Tibial nerve (tissue), 4 donors: ENCODE data around the gene PHLPP2. TPM values are rescaled to one million over a fixed set of nuclear protein-coding genes. Genes with fewer than 3 reads are reported as not detected.
A peak's percentile ranks its signal among the peaks of the same experiment; 100 is the strongest.

Source experiments
- DNase-seq, 2 donors: peaks; one replicate each; pipeline ENCODE4 v3.0.0-alpha.2; 2019; ENCODE audit warnings: low spot score in 2 of 2
- H3K27ac ChIP-seq, 4 donors: fragments of 200-600 bp; sonication (generic) in 3 of 4; one replicate each; pipeline ENCODE4 v1.5.1; 2017 to 2019; ENCODE audit warnings: mild to moderate bottlenecking in 1 of 4
- H3K27me3 ChIP-seq, 2 donors: fragments of 200-600 bp; sonication (generic) in 1 of 2; one replicate each; pipeline versions ENCODE4 v1.5.1 to v1.6.0; 2017 to 2019
- H3K36me3 ChIP-seq, 3 donors: fragments of 200-600 bp; sonication (generic); one replicate each; pipeline ENCODE4 v1.5.1; 2018 to 2019
- H3K4me1 ChIP-seq, 4 donors: fragments of 200-600 bp; sonication (generic) in 3 of 4; one replicate each; pipeline ENCODE4 v1.5.1; 2017 to 2019
- H3K4me3 ChIP-seq, 4 donors: fragments of 200-600 bp; sonication (generic) in 3 of 4; one replicate each; pipeline ENCODE4 v1.5.1; 2017 to 2019; ENCODE audit warnings: mild to moderate bottlenecking in 1 of 4, moderate library complexity in 1 of 4
- H3K9me3 ChIP-seq, 4 donors: fragments of 200-600 bp; sonication (generic) in 3 of 4; one replicate each; pipeline ENCODE4 v1.5.1; 2017 to 2019
- CTCF ChIP-seq, 5 experiments: fragments of 200-600 bp in 3 of 5; fragments of 450-650 bp in 2 of 5; sonication (generic) in 3 of 5; IDR thresholded peaks; one replicate each; pipeline ENCODE4 v1.5.1; 2016 to 2019; ENCODE audit warnings: antibody characterized with exemption in 5 of 5, mild to moderate bottlenecking in 3 of 5, moderate library complexity in 2 of 5
- EP300 ChIP-seq, 2 donors: sonication (generic); formaldehyde crosslinking; IDR thresholded peaks; one replicate each; pipeline ENCODE4 v1.6.1; 2017; ENCODE audit warnings: antibody characterized with exemption in 2 of 2, mild to moderate bottlenecking in 1 of 2
- POLR2A ChIP-seq, 2 donors: fragments of 450-650 bp; IDR thresholded peaks; one replicate each; pipeline ENCODE4 v1.6.1; 2017; ENCODE audit warnings: antibody characterized with exemption in 2 of 2, mild to moderate bottlenecking in 2 of 2, moderate library complexity in 2 of 2
- WGBS, 2 donors: methylation state at CpG; one replicate each; pipeline ENCODE4 v1.1.5; 2018; 5-methylcytosine and 5-hydroxymethylcytosine counted together
- total RNA-seq, 4 donors: library from RNA; depleted of rRNA; stranded (reverse); fragments of >200 nt; gene quantifications; one replicate each; pipeline ENCODE4 v1.1.0, GENCODE V29; 2016

The PHLPP2 gene
- total RNA-seq, 4 donors from 2014 or later, result 13.8 to 18.2 (median 16.2) TPM

- Histone ChIP-seq H3K4me3 (no peak overlapping the region), H3K4me1 (no peaks in the 10 kb centered on the region), H3K9me3 (no peaks in the 10 kb centered on the region), H3K27ac (no peak overlapping the region), H3K27me3 (no peaks in the 10 kb centered on the region), H3K36me3 (peaks cover 0 to 64% (median 3%) of the 10 kb centered on the region in 3 donors)
- DNase-seq, result no peak
- no peak for TF ChIP-seq POLR2A (IDR thresholded peaks at IDR 0.05)
- no peak for TF ChIP-seq CTCF (IDR thresholded peaks at IDR 0.05)
- TF ChIP-seq EP300 (IDR thresholded peaks at IDR 0.05), result no peak
- WGBS, 2 donors, result 85 to 94% methylated on average over 2 of the region's 2 CpGs
Measured at GRCh38 chr16:71648162-71648561, 76.3 kb downstream of the PHLPP2 start.

- Histone ChIP-seq H3K4me3 (no peak overlapping the region), H3K4me1 (no peaks in the 10 kb centered on the region), H3K27me3 (no peaks in the 10 kb centered on the region), H3K9me3 (no peaks in the 10 kb centered on the region), H3K36me3 (peaks cover 0 to 60% (median 3%) of the 10 kb centered on the region in 3 donors), H3K27ac (no peak overlapping the region)
- TF ChIP-seq POLR2A (IDR thresholded peaks at IDR 0.05) (no peak), EP300 (IDR thresholded peaks at IDR 0.05) (no peak), CTCF (IDR thresholded peaks at IDR 0.05) (no peak)
- DNase-seq, result no peak
- 79 to 81% methylated on average over 7 of the region's 7 CpGs for WGBS, 2 donors
Measured at GRCh38 chr16:71647391-71647790, 77.1 kb downstream of the PHLPP2 start.

DNA sequence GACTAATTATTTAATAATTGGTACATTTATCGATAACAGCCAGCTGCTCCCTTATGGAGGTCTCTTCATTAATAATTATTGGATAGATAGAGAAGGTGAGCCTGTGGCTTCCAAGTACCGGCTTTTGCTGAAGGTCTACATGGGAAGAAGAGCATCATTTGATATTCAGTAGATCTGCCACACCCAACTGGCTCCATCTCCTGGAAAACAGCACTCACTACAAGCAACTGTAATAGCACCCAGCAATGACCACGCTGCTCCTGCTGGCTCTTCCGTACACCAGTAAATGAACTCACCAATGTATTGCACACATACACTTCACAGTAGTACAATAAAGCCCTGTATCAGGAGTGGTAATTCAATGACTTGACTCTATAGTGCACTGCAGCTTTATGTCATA, 79.1 kb downstream of the PHLPP2 start:
- no peak for DNase-seq
- Histone ChIP-seq H3K4me1 (no peaks in the 10 kb centered on the region), H3K4me3 (no peak overlapping the region), H3K36me3 (peaks cover 0 to 56% (median 3%) of the 10 kb centered on the region in 3 donors), H3K9me3 (no peaks in the 10 kb centered on the region), H3K27me3 (no peaks in the 10 kb centered on the region), H3K27ac (no peak overlapping the region)
- no peak for TF ChIP-seq POLR2A (IDR thresholded peaks at IDR 0.05)
- peak in 3 of 5 experiments; percentile 14 to 23 (median 22) for TF ChIP-seq CTCF (IDR thresholded peaks at IDR 0.05)
- TF ChIP-seq EP300 (IDR thresholded peaks at IDR 0.05), result no peak
- WGBS, 2 donors, result 71 to 75% methylated on average over 4 of the region's 4 CpGs

DNA sequence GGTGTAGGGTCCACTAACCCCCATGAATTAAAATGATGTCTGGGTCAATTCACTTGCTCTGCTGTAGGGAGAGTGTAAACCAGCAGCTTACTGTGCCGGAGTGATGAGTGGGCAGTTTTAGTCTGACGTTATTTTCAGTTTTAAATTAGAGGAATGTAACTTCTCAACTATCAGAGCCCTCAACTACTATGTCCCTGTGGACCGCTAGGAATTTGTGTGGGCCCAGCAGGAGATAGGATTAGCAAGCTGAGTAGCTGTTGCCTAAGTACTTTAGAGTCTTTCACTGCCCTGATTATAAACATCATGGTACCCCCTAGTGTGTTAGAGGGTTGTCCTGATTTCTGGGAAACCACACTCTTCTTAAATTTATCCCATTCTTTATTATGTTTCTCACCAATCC, 87.1 kb downstream of the PHLPP2 start:
- Histone ChIP-seq H3K4me3 (no peak overlapping the region), H3K36me3 (peaks cover 0 to 16% (median 0%) of the 10 kb centered on the region in 3 donors), H3K4me1 (no peaks in the 10 kb centered on the region), H3K9me3 (no peaks in the 10 kb centered on the region), H3K27me3 (no peaks in the 10 kb centered on the region), H3K27ac (peak overlapping the region in 2 of 4 donors; percentile 19 to 48)
- TF ChIP-seq POLR2A (IDR thresholded peaks at IDR 0.05), result no peak
- TF ChIP-seq EP300 (IDR thresholded peaks at IDR 0.05), result no peak
- no peak for TF ChIP-seq CTCF (IDR thresholded peaks at IDR 0.05)
- 21 to 32% methylated on average over 3 of the region's 3 CpGs for WGBS, 2 donors
- DNase-seq, result no peak

- Histone ChIP-seq H3K9me3 (no peaks in the 10 kb centered on the region), H3K27me3 (no peaks in the 10 kb centered on the region), H3K4me3 (no peak overlapping the region), H3K36me3 (peaks cover 0 to 11% (median 0%) of the 10 kb centered on the region in 3 donors), H3K27ac (peak overlapping the region in 1 of 4 donors; percentile 22), H3K4me1 (no peaks in the 10 kb centered on the region)
- TF ChIP-seq POLR2A (IDR thresholded peaks at IDR 0.05) (no peak), CTCF (IDR thresholded peaks at IDR 0.05) (no peak), EP300 (IDR thresholded peaks at IDR 0.05) (no peak)
- WGBS, 2 donors, result 15 to 22% methylated on average over 2 of the region's 2 CpGs
- no peak for DNase-seq
Measured at GRCh38 chr16:71635632-71636031, 88.9 kb downstream of the PHLPP2 start.
